ENCODE data around the gene IGFBP2.
A peak's percentile ranks its signal among the peaks of the same experiment; 100 is the strongest.

Gene IGFBP2

GRCh38 chr2:216713691-216714336 lies 80.6 kb downstream of the IGFBP2 start:
- DNase-seq (ENCODE audit: low spot score) = peak; percentile 92

All from hepatic stellate cell (primary cell).